ENCODE results near the gene HTR6. TPM values are rescaled to one million over a fixed set of nuclear protein-coding genes. Genes with fewer than 3 reads are reported as not detected.

The HTR6 gene
- total and polyA plus RNA-seq, 2 of the 4 experiments (the other 2 are of a cell fraction): not detected

- Histone ChIP-seq H3K4me2 (ENCODE audit: low read depth, low read length) (peak overlapping the region; percentile 93), H3K23ac (ENCODE audit: low read depth, low read length) (peak overlapping the region; percentile 8; the same call in 1 of the 2 replicates), H3K9ac (ENCODE audit: low read depth, low read length) (peak overlapping the region; percentile 96; the same call in 1 of the 2 replicates), H2BK5ac (ENCODE audit: low read depth, low read length, poor library complexity, severe bottlenecking) (no peak overlapping the region), H2AK9ac (replicated peaks; ENCODE audit: low read depth, low read length, poor library complexity) (peak overlapping the region; percentile 89), H3K79me1 (ENCODE audit: low read depth in 1 of 2, low read length in 2 of 2) (peaks cover 4 to 45% of the 10 kb centered on the region in 2 experiments; a peak in 2 of 4 replicates), H3K18ac (ENCODE audit: low read depth, low read length) (no peak overlapping the region), H4K20me1 (ENCODE audit: insufficient read depth, low read length) (peaks cover 35% of the 10 kb centered on the region), H3K4ac (ENCODE audit: low read depth, low read length) (0 out of 2 replicates have a peak overlapping the region, but pooled peaks have one; percentile 15), H3K27me3 (ENCODE audit: control insufficient read depth, insufficient read depth, low read length) (no peaks in the 10 kb centered on the region), H2BK20ac (ENCODE audit: low read depth, low read length) (no peak overlapping the region), H4K8ac (ENCODE audit: low read depth in 2 of 2, low read length in 2 of 2) (peak overlapping the region in 1 of 2 experiments; percentile 44; a peak in 2 of 4 replicates), H4K5ac (ENCODE audit: low read depth, low read length) (no peak overlapping the region), H2AK5ac (ENCODE audit: low read depth, low read length) (no peak overlapping the region), H2BK15ac (ENCODE audit: low read depth, low read length) (no peak overlapping the region), H3K9me1 (ENCODE audit: insufficient read depth, low read length) (peaks cover 5% of the 10 kb centered on the region; the same call in 1 of the 2 replicates), H3K56ac (ENCODE audit: extremely low read depth, insufficient read depth, low read length) (no peak overlapping the region), H3K9me3 (ENCODE audit: control insufficient read depth, insufficient read depth, low read length) (no peaks in the 10 kb centered on the region), H3K4me3 (ENCODE audit: insufficient read depth, low read depth, low read length) (peak overlapping the region; percentile 72), H2AFZ (replicated peaks; ENCODE audit: low read length, poor library complexity) (peak overlapping the region; percentile 96), H3K14ac (replicated peaks; ENCODE audit: low read depth, low read length) (no peak overlapping the region), H3K4me1 (ENCODE audit: control insufficient read depth, insufficient read depth, low read length) (peaks cover 19% of the 10 kb centered on the region; the same call in 1 of the 2 replicates), H4K91ac (ENCODE audit: insufficient read depth, low read depth, low read length) (no peak overlapping the region), H3K27ac (ENCODE audit: insufficient read depth, low read length) (peak overlapping the region; percentile 71; the same call in 1 of the 2 replicates), H2BK120ac (ENCODE audit: low read depth, low read length) (0 out of 2 replicates have a peak overlapping the region, but pooled peaks have one; percentile 62), H3K36me3 (ENCODE audit: control insufficient read depth, insufficient read depth, low read length) (peaks cover 2% of the 10 kb centered on the region; the same call in 1 of the 2 replicates)
- no peak for ATAC-seq (ENCODE audit: low read depth)
- in situ Hi-C loops (cut with MboI; ENCODE audit: low sequenced_read_pairs): loop anchor here (5.0 to 10.0 kb wide), 2 partner anchors 161 to 303 kb away; partner anchors contain the start of gene CAPZB
- ChIA-PET CTCF (interaction anchor here (0.6 kb wide), 2 partner anchors 241 to 253 kb away, joined by 3 to 4 read pairs; no protein-coding TSS in a partner anchor), POLR2A (ENCODE audit: unreplicated experiment) (interaction anchor here (0.6 kb wide), 1 partner anchor 15 kb away, joined by 3 read pairs; no protein-coding TSS in a partner anchor)
- TF ChIP-seq CHD1 (IDR thresholded peaks at IDR 0.05; ENCODE audit: low read depth, low read length) (no peak), CEBPB (IDR thresholded peaks at IDR 0.05; ENCODE audit: low read depth, low read length) (no peak), MAFK (IDR thresholded peaks at IDR 0.05; ENCODE audit: low read depth, low read length) (no peak), BHLHE40 (IDR thresholded peaks at IDR 0.05; ENCODE audit: low read depth, low read length) (no peak), MXI1 (IDR thresholded peaks at IDR 0.05; ENCODE audit: borderline replicate concordance, low read depth, low read length) (no peak), NFE2L2 (IDR thresholded peaks at IDR 0.05; ENCODE audit: low read depth, low read length) (no peak), FOS (IDR thresholded peaks at IDR 0.05; ENCODE audit: low read depth, low read length) (no peak), RAD21 (IDR thresholded peaks at IDR 0.05; ENCODE audit: low read length) (no peak), POLR2A (IDR thresholded peaks at IDR 0.05; ENCODE audit: low read depth, low read length) (no peak), RFX5 (IDR thresholded peaks at IDR 0.05; ENCODE audit: low read depth, low read length) (no peak), RCOR1 (IDR thresholded peaks at IDR 0.05; ENCODE audit: insufficient replicate concordance, low read length) (no peak), SMC3 (IDR thresholded peaks at IDR 0.05; ENCODE audit: low read depth, low read length) (no peak)
- TF ChIP-seq, protein P1, sequence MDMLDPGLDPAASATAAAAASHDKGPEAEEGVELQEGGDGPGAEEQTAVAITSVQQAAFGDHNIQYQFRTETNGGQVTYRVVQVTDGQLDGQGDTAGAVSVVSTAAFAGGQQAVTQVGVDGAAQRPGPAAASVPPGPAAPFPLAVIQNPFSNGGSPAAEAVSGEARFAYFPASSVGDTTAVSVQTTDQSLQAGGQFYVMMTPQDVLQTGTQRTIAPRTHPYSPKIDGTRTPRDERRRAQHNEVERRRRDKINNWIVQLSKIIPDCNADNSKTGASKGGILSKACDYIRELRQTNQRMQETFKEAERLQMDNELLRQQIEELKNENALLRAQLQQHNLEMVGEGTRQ (IDR thresholded peaks at IDR 0.05; ENCODE audit: low read depth, low read length): no peak
- dilution Hi-C loops (cut with HindIII; ENCODE audit: low sequenced_read_pairs, unreplicated experiment): no loop called here
- intact Hi-C loops (cut with micrococcal nuclease): loop anchor here (2.0 kb wide), 4 partner anchors 49 to 247 kb away; partner anchors contain the start of gene CAPZB
- BruUV-seq (replicated peaks): no TSS peak
- peak; percentile 28 for DNase-seq
- 28% methylated on average over 8 of the region's 30 CpGs; no CpG with 5 or more reads in 1 of the 2 experiments for WGBS, 2 experiments (ENCODE audit: extremely low coverage in 2 of 2, insufficient read length in 1 of 2)
These were observed 19.0 kb upstream of the HTR6 start for GRCh38 chr1:19645411-19646251.
